ENCODE measurements around the gene SERPINB4.

The SERPINB4 gene

DNA sequence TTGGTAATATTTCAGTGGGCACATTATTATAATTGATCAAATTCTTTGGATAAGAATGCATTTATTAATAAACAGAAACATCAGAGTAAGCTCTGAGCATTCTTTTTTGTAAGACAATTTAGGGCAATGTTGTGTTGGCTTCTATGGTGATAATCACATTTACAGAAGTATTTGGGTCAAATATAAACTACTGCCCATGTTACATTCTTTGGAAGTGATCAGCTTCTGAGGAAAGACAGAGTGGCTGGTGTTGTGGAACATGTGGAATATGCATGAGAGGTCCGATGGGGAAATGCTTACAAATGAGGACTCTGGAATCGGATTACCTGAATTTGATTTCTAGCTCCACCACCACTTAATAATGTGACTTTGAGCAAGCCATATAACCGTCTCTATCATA, 37.5 kb downstream of the SERPINB4 start:
- Mint-ChIP-seq H3K27ac (no peak overlapping the region), H3K27me3 (ENCODE audit: low read depth, poor library complexity) (peaks cover 4% of the 10 kb centered on the region), H3K9me3 (no peaks in the 10 kb centered on the region), H3K36me3 (ENCODE audit: low read depth) (no peaks in the 10 kb centered on the region), H3K4me1 (no peaks in the 10 kb centered on the region), H3K4me3 (no peak overlapping the region)
- TF ChIP-seq, protein P1, sequence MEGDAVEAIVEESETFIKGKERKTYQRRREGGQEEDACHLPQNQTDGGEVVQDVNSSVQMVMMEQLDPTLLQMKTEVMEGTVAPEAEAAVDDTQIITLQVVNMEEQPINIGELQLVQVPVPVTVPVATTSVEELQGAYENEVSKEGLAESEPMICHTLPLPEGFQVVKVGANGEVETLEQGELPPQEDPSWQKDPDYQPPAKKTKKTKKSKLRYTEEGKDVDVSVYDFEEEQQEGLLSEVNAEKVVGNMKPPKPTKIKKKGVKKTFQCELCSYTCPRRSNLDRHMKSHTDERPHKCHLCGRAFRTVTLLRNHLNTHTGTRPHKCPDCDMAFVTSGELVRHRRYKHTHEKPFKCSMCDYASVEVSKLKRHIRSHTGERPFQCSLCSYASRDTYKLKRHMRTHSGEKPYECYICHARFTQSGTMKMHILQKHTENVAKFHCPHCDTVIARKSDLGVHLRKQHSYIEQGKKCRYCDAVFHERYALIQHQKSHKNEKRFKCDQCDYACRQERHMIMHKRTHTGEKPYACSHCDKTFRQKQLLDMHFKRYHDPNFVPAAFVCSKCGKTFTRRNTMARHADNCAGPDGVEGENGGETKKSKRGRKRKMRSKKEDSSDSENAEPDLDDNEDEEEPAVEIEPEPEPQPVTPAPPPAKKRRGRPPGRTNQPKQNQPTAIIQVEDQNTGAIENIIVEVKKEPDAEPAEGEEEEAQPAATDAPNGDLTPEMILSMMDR (IDR thresholded peaks at IDR 0.05), result no peak
- DNase-seq, result no peak

DNA sequence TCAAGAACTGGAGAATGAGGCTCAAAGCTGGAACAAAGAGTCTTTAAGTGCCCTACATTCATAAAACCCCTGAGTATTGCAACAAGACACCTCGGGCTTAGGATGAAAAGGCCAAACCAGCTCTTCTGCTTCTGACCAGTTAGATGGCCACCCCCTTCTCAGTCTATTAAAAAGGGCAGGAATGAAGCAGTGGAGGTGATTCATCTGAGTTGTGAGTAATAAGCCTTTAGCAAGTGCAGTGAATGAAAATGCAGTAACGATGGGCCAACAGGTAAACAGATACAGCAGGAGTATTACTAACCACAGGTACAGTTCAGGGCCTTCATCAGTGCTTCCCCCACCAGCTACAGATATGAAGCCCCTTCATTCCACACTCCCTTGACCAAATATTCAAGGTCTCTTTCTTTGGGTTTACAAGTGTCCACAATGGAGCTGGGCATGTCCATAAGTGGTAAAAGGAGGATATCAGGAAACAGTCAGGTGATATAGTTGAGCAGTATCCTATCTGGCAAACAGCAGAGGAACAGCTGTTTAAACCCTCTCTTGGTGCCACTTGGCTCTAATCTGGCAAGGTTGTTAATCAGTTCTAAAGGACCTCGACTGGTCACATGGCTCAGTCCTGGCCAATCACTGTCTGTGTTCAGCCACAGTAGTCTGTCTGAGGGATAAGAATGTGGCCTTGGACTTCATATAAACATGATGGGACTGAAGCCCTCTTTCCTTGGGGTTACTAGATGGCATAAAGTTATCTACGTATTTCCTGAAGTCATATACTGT, 39.1 kb downstream of the SERPINB4 start:
- H3K27ac Mint-ChIP-seq, result no peak overlapping the region
- H3K9me3 Mint-ChIP-seq, result no peaks in the 10 kb centered on the region
- DNase-seq, result no peak
- H3K4me1 Mint-ChIP-seq, result no peaks in the 10 kb centered on the region
- H3K4me3 Mint-ChIP-seq, result no peak overlapping the region
- H3K36me3 Mint-ChIP-seq (ENCODE audit: low read depth), result no peaks in the 10 kb centered on the region
- TF ChIP-seq, protein P1 (IDR thresholded peaks at IDR 0.05), result no peak
- H3K27me3 Mint-ChIP-seq (ENCODE audit: low read depth, poor library complexity), result peaks cover 4% of the 10 kb centered on the region

DNA sequence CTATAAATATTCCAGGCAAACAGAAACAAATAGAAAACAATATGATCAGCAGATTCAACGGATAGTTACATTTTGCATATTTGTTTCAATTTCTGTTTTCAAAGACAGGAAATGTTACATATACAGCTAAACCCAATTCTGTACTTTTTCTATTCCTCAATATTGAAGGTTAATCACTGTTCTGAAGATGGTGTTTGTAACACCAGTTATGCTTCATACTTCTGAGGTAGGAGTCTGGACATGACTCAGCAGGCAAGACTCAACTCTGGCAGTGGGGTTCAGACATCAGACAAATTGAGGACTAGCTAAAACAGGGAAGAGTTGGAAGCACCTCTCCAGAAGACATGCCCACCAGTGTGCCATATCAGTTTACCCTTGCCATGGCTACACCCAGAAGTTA, 40.3 kb downstream of the SERPINB4 start:
- Mint-ChIP-seq H3K9me3 (no peaks in the 10 kb centered on the region), H3K27me3 (ENCODE audit: low read depth, poor library complexity) (peaks cover 4% of the 10 kb centered on the region), H3K36me3 (ENCODE audit: low read depth) (no peaks in the 10 kb centered on the region), H3K27ac (no peak overlapping the region), H3K4me1 (no peaks in the 10 kb centered on the region), H3K4me3 (no peak overlapping the region)
- no peak for DNase-seq
- TF ChIP-seq, protein P1 (IDR thresholded peaks at IDR 0.05), result no peak

DNA sequence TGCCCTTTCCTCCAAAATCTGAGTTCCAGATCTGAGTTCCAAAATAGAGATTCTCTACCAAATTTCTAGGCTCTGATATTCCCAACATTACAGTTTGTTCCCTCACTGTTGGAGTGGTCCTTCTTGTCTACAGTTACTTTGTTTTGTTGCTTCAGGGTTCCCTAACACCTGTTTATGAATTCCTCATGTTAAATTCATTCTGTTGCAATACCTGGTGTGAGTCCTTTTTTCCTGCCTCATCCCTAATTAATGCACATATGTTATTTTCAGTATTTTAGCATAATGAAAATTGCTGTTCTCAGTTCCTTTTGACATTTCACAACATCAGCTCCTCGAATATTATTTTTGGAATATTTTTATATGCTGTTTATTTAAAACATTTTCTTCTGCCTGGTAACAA, 40.7 kb downstream of the SERPINB4 start:
- DNase-seq, result no peak
- Mint-ChIP-seq H3K9me3 (no peaks in the 10 kb centered on the region), H3K27me3 (ENCODE audit: low read depth, poor library complexity) (peaks cover 4% of the 10 kb centered on the region), H3K4me1 (no peaks in the 10 kb centered on the region), H3K27ac (no peak overlapping the region), H3K4me3 (no peak overlapping the region), H3K36me3 (ENCODE audit: low read depth) (no peaks in the 10 kb centered on the region)
- TF ChIP-seq, protein P1 (IDR thresholded peaks at IDR 0.05), result no peak

DNA sequence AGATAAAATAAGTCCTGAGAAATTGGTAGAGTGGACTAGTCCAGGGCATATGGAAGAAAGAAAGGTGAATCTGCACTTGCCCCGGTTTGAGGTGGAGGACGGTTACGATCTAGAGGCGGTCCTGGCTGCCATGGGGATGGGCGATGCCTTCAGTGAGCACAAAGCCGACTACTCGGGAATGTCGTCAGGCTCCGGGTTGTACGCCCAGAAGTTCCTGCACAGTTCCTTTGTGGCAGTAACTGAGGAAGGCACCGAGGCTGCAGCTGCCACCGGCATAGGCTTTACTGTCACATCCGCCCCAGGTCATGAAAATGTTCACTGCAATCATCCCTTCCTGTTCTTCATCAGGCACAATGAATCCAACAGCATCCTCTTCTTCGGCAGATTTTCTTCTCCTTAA, 47.1 kb downstream of the SERPINB4 start:
- H3K27ac Mint-ChIP-seq, result no peak overlapping the region
- TF ChIP-seq, protein P1 (IDR thresholded peaks at IDR 0.05), result no peak
- H3K4me1 Mint-ChIP-seq, result no peaks in the 10 kb centered on the region
- no peaks in the 10 kb centered on the region for H3K9me3 Mint-ChIP-seq
- DNase-seq, result no peak
- no peak overlapping the region for H3K4me3 Mint-ChIP-seq
- no peaks in the 10 kb centered on the region for H3K36me3 Mint-ChIP-seq (ENCODE audit: low read depth)
- H3K27me3 Mint-ChIP-seq (ENCODE audit: low read depth, poor library complexity), result no peaks in the 10 kb centered on the region

DNA sequence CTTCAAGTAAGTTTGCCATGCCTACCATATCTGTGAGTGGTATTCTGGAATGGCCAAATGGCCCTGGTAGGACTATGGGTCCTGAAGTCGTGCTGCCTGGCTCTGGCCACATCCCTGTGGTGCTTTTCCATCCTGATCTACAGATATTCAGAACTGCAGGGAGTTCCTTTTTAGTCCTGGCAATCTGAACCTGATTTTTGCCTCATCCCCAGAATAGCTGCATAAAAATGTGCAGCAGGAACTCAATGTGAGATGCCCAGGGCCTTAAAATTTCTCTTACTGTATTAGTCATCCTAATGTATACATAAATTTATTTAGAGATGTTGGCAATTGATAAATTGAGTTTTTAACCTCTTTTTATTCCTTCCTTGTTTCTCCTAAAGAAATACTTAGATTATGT, 51.6 kb downstream of the SERPINB4 start:
- Mint-ChIP-seq H3K4me3 (no peak overlapping the region), H3K36me3 (ENCODE audit: low read depth) (no peaks in the 10 kb centered on the region), H3K4me1 (peaks cover 5% of the 10 kb centered on the region), H3K27me3 (ENCODE audit: low read depth, poor library complexity) (peaks cover 5% of the 10 kb centered on the region), H3K9me3 (no peaks in the 10 kb centered on the region), H3K27ac (no peak overlapping the region)
- no peak for DNase-seq
- TF ChIP-seq, protein P1 (IDR thresholded peaks at IDR 0.05), result no peak
